ENCODE measurements around the gene INS. TPM values are rescaled to one million over a fixed set of nuclear protein-coding genes. Genes with fewer than 3 reads are reported as not detected.

The INS gene
- total and polyA plus RNA-seq, 2 donors (not counting 1 experiment from before 2014, with no cell fraction given), result not detected

- ATAC-seq (ENCODE audit: low read depth) (no peak), DNase-seq (no peak)
- Mint-ChIP-seq H3K27ac (no peak overlapping the region), H3K4me1 (peaks cover 11% of the 10 kb centered on the region), H3K4me3 (no peak overlapping the region), H3K9me3 (ENCODE audit: insufficient read depth) (no peaks in the 10 kb centered on the region), H3K27me3 (peaks cover 48% of the 10 kb centered on the region)
- H3K4me2 ChIP-seq (replicated peaks; ENCODE audit: low read depth, low read length, poor library complexity, severe bottlenecking), result no peak overlapping the region
- no peaks in the 10 kb centered on the region for H3K36me3 ChIP-seq (replicated peaks in 1 of 2; ENCODE audit: control extremely low read depth in 1 of 2, control insufficient read depth in 1 of 2, extremely low read depth in 1 of 2, insufficient read depth in 2 of 2, low read length in 1 of 2)
- intact Hi-C loops (cut with micrococcal nuclease), result no loop called here
- CTCF ChIA-PET, result interaction anchor here (0.9 to 7.7 kb wide), 7 partner anchors 7 to 495 kb away, joined by 3 to 217 read pairs (median 71); partner anchors contain the start of gene SYT8
- TF ChIP-seq CTCF (IDR thresholded peaks at IDR 0.05) (no peak), EZH2 (IDR thresholded peaks at IDR 0.05; ENCODE audit: borderline replicate concordance, insufficient read depth, low read depth, low read length, poor library complexity, severe bottlenecking) (no peak)
- no peak overlapping the region for H2AFZ ChIP-seq (ENCODE audit: insufficient read depth, low read depth, low read length, poor library complexity, severe bottlenecking)
- H4K20me1 ChIP-seq (ENCODE audit: control insufficient read depth, insufficient read depth, low read length, poor library complexity, severe bottlenecking), result no peaks in the 10 kb centered on the region
- POLR2A ChIA-PET, result interaction anchor here (0.6 kb wide), 1 partner anchor 100 kb away, joined by 5 read pairs; no protein-coding TSS in a partner anchor
- no peaks in the 10 kb centered on the region for H3K79me2 ChIP-seq (ENCODE audit: control insufficient read depth, insufficient read depth, low read length)
- peaks cover 0 to 55% (median 25%) of the 10 kb centered on the region in 4 experiments for H3K27me3 ChIP-seq (replicated peaks in 1 of 4; ENCODE audit: control extremely low read depth in 1 of 4, control insufficient read depth in 3 of 4, insufficient read depth in 4 of 4, low read length in 3 of 4)
- no peak overlapping the region for H3K4me3 ChIP-seq (ENCODE audit: control extremely low read depth in 1 of 5, extremely low read depth in 1 of 5, insufficient read depth in 1 of 5, low read depth in 2 of 5, low read length in 4 of 5)
- H3K9me3 ChIP-seq (ENCODE audit: control extremely low read depth in 1 of 3, control insufficient read depth in 2 of 3, insufficient read depth in 1 of 3, low read length in 2 of 3), result peaks cover 0 to 3% (median 0%) of the 10 kb centered on the region in 3 donors
- WGBS (ENCODE audit: insufficient coverage), result 54% methylated on average over 6 of the region's 8 CpGs
- no peak overlapping the region for H3K27ac ChIP-seq (ENCODE audit: low read length in 2 of 2)
- H3K4me1 ChIP-seq (ENCODE audit: control insufficient read depth in 2 of 2, insufficient read depth in 2 of 2, low read length in 2 of 2), result peaks cover 9 to 10% of the 10 kb centered on the region in 2 donors
- H3K9ac ChIP-seq (ENCODE audit: low read length), result no peak overlapping the region
Measured at GRCh38 chr11:2149460-2149859, 11.5 kb downstream of the INS start.

- Histone ChIP-seq H3K4me3 (ENCODE audit: control extremely low read depth in 1 of 5, extremely low read depth in 1 of 5, insufficient read depth in 1 of 5, low read depth in 2 of 5, low read length in 4 of 5) (no peak overlapping the region), H3K79me2 (ENCODE audit: control insufficient read depth, insufficient read depth, low read length) (no peaks in the 10 kb centered on the region), H3K27ac (ENCODE audit: low read length in 2 of 2) (no peak overlapping the region), H3K4me1 (ENCODE audit: control insufficient read depth in 2 of 2, insufficient read depth in 2 of 2, low read length in 2 of 2) (peaks cover 18% of the 10 kb centered on the region in 2 donors), H3K27me3 (replicated peaks in 1 of 4; ENCODE audit: control extremely low read depth in 1 of 4, control insufficient read depth in 3 of 4, insufficient read depth in 4 of 4, low read length in 3 of 4) (peaks cover 0 to 59% (median 28%) of the 10 kb centered on the region in 4 experiments), H4K20me1 (ENCODE audit: control insufficient read depth, insufficient read depth, low read length, poor library complexity, severe bottlenecking) (no peaks in the 10 kb centered on the region), H3K36me3 (replicated peaks in 1 of 2; ENCODE audit: control extremely low read depth in 1 of 2, control insufficient read depth in 1 of 2, extremely low read depth in 1 of 2, insufficient read depth in 2 of 2, low read length in 1 of 2) (no peaks in the 10 kb centered on the region), H2AFZ (ENCODE audit: insufficient read depth, low read depth, low read length, poor library complexity, severe bottlenecking) (no peak overlapping the region), H3K4me2 (replicated peaks; ENCODE audit: low read depth, low read length, poor library complexity, severe bottlenecking) (no peak overlapping the region), H3K9ac (ENCODE audit: low read length) (no peak overlapping the region), H3K9me3 (ENCODE audit: control extremely low read depth in 1 of 3, control insufficient read depth in 2 of 3, insufficient read depth in 1 of 3, low read length in 2 of 3) (peaks cover 0 to 3% (median 0%) of the 10 kb centered on the region in 3 donors)
- Mint-ChIP-seq H3K4me1 (peaks cover 14% of the 10 kb centered on the region), H3K27ac (no peak overlapping the region), H3K4me3 (no peak overlapping the region), H3K9me3 (ENCODE audit: insufficient read depth) (no peaks in the 10 kb centered on the region), H3K27me3 (peaks cover 50% of the 10 kb centered on the region)
- no peak for TF ChIP-seq EZH2 (IDR thresholded peaks at IDR 0.05; ENCODE audit: borderline replicate concordance, insufficient read depth, low read depth, low read length, poor library complexity, severe bottlenecking)
- POLR2A ChIA-PET, result no interaction called here
- WGBS (ENCODE audit: insufficient coverage), result no CpG with 5 or more reads among the region's 5 CpGs
- CTCF ChIA-PET, result interaction anchor here (0.6 to 7.7 kb wide), 5 partner anchors 112 to 536 kb away, joined by 3 to 217 read pairs (median 135); no protein-coding TSS in a partner anchor
- ATAC-seq (ENCODE audit: low read depth) (no peak), DNase-seq (no peak)
- intact Hi-C loops (cut with micrococcal nuclease), result no loop called here
Measured at GRCh38 chr11:2148595-2148994, 12.4 kb downstream of the INS start.
